HEK293T (cell line): Measurements from ENCODE around the gene MELK.

ENCODE experiments used
- BHLHE40 ChIP-seq: fragments of 450-650 bp; IDR thresholded peaks from 2 replicates; pipeline ENCODE4 v1.6.1; 2016; ENCODE audit warnings: mild to moderate bottlenecking, moderate library complexity, borderline replicate concordance
- FOXK2 ChIP-seq: fragments of 450-650 bp; IDR thresholded peaks from 2 replicates; pipeline ENCODE4 v1.6.1; 2016; ENCODE audit warnings: mild to moderate bottlenecking
- PKNOX1 ChIP-seq: fragments of 450-650 bp; IDR thresholded peaks from 2 replicates; pipeline ENCODE4 v1.6.1; 2016
- SUZ12 ChIP-seq: fragments of 450-650 bp; IDR thresholded peaks from 2 replicates; pipeline ENCODE4 v1.6.1; 2016; ENCODE audit warnings: mild to moderate bottlenecking

GRCh38 chr9:36622121-36622520, 49.4 kb downstream of the MELK start:
- TF ChIP-seq BHLHE40 (no peak), PKNOX1 (no peak), FOXK2 (no peak), SUZ12 (no peak)
